ENCODE results near the gene LGALS9.
"Not testable (repeated sequence)": the region's sequence is repeated elsewhere in the genome, so short reads cannot be mapped to it uniquely, and the experiment has no call there.

- not testable (repeated sequence) for TF ChIP-seq CTCF, POLR2A (IDR thresholded peaks at IDR 0.05)
Observed at GRCh38 chr17:27638415-27638914, 7.5 kb downstream of the LGALS9 start.

Measured in Peyer's patch (tissue), 4 donors.